ENCODE data around the gene OGFOD3. TPM values are rescaled to one million over a fixed set of nuclear protein-coding genes. Genes with fewer than 3 reads are reported as not detected.

Gene OGFOD3
- total RNA-seq, 1 donor from 2014 or later = 20.7 TPM

- ATAC-seq = no peak
Observed at GRCh38 chr17:82446649-82447048, 28.3 kb upstream of the OGFOD3 start.

GRCh38 chr17:82446124-82446523, 27.7 kb upstream of the OGFOD3 start:
- no peak for ATAC-seq

GRCh38 chr17:82445542-82445941, 27.2 kb upstream of the OGFOD3 start:
- no peak for ATAC-seq

GRCh38 chr17:82444941-82445521, 26.6 kb upstream of the OGFOD3 start:
- ATAC-seq = no peak

- no peak for ATAC-seq
Observed at GRCh38 chr17:82444284-82444893, 26.0 kb upstream of the OGFOD3 start.

GRCh38 chr17:82443465-82444283, 25.3 kb upstream of the OGFOD3 start:
- ATAC-seq = peak; percentile 9

- ATAC-seq = no peak
Observed at GRCh38 chr17:82442643-82443464, 24.5 kb upstream of the OGFOD3 start.

- ATAC-seq = no peak
Observed at GRCh38 chr17:82441691-82442487, 23.5 kb upstream of the OGFOD3 start.

GRCh38 chr17:82440991-82441627, 22.7 kb upstream of the OGFOD3 start:
- no peak for ATAC-seq

GRCh38 chr17:82440469-82440981, 22.1 kb upstream of the OGFOD3 start:
- no peak for ATAC-seq

GRCh38 chr17:82439829-82440365, 21.5 kb upstream of the OGFOD3 start:
- no peak for ATAC-seq

GRCh38 chr17:82439194-82439828, 20.9 kb upstream of the OGFOD3 start:
- ATAC-seq = no peak

- no peak for ATAC-seq
Observed at GRCh38 chr17:82438401-82439193, 20.2 kb upstream of the OGFOD3 start.

- no peak for ATAC-seq
Observed at GRCh38 chr17:82437325-82437668, 18.9 kb upstream of the OGFOD3 start.

GRCh38 chr17:82436601-82437324, 18.4 kb upstream of the OGFOD3 start:
- ATAC-seq = no peak

- no peak for ATAC-seq
Observed at GRCh38 chr17:82435601-82436583, 17.5 kb upstream of the OGFOD3 start.

GRCh38 chr17:82435103-82435502, 16.7 kb upstream of the OGFOD3 start:
- no peak for ATAC-seq

GRCh38 chr17:82434216-82434565, 15.8 kb upstream of the OGFOD3 start:
- peak; percentile 27 for ATAC-seq

Data from esophagus mucosa (tissue), 1 donor.